CD4-positive, alpha-beta memory T cell (primary cell): Measurements from ENCODE around the gene BRK1. TPM values are rescaled to one million over a fixed set of nuclear protein-coding genes. Genes with fewer than 3 reads are reported as not detected.
A peak's percentile ranks its signal among the peaks of the same experiment; 100 is the strongest.
"Not testable (repeated sequence)": the region's sequence is repeated elsewhere in the genome, so short reads cannot be mapped to it uniquely, and the experiment has no call there.

Experiments
- CTCF ChIA-PET: fragments of 350-600 bp; sonication (Branson Sonifier 250); formaldehyde crosslinking; loops from one replicate; lab custom pipeline; 2021; ENCODE audit warnings: inconsistent platforms; ENCODE audit not compliant: partially characterized antibody; lab: Charles Lee
- POLR2A ChIA-PET: fragments of 350-600 bp; sonication (Branson Sonifier 250); formaldehyde crosslinking; loops from one replicate; lab custom pipeline; 2021; ENCODE audit not compliant: partially characterized antibody; lab: Charles Lee
- DNase-seq, 5 donors: peaks; one replicate each; pipeline versions ENCODE4 v3.0.0 to v3.0.0-alpha.2; 2020 to 2022; ENCODE audit warnings: mixed read lengths in 1 of 5
- H3K27ac ChIP-seq: one replicate; pipeline ENCODE4 v1.7.0; 2013; ENCODE audit warnings: low read depth, low read length
- H3K27me3 ChIP-seq: 2 replicates; pipeline ENCODE4 v1.7.0; 2013; ENCODE audit warnings: mild to moderate bottlenecking, low read length, moderate library complexity; ENCODE audit not compliant: insufficient read depth
- H3K36me3 ChIP-seq: 2 replicates; pipeline ENCODE4 v1.7.0; 2013; ENCODE audit warnings: mild to moderate bottlenecking, low read length, moderate library complexity; ENCODE audit not compliant: insufficient read depth
- H3K4me1 ChIP-seq: 2 replicates; pipeline ENCODE4 v1.7.0; 2013; ENCODE audit warnings: mild to moderate bottlenecking, low read length, moderate library complexity; ENCODE audit not compliant: insufficient read depth
- H3K4me3 ChIP-seq, 2 donors: one replicate each; pipeline ENCODE4 v1.7.0; 2013; ENCODE audit warnings: low read length in 2 of 2, mild to moderate bottlenecking in 1 of 2
- H3K9me3 ChIP-seq, 2 donors: one replicate each; pipeline ENCODE4 v1.7.0; 2013; ENCODE audit warnings: low read length in 2 of 2, control low read depth in 1 of 2; ENCODE audit not compliant: control insufficient read depth in 1 of 2
- H3K27ac Mint-ChIP-seq, 7 donors: one replicate each; pipeline ENCODE4 v1.8.0; 2020 to 2021; ENCODE audit warnings: mixed read lengths in 7 of 7, mild to moderate bottlenecking in 6 of 7, inconsistent platforms in 3 of 7, moderate library complexity in 3 of 7
- H3K27me3 Mint-ChIP-seq, 2 donors: one replicate each; pipeline ENCODE4 v1.8.0; 2020 to 2021; ENCODE audit warnings: mixed read lengths in 2 of 2
- H3K36me3 Mint-ChIP-seq, 2 donors: one replicate each; pipeline ENCODE4 v1.8.0; 2020 to 2021; ENCODE audit warnings: mixed read lengths in 2 of 2, inconsistent platforms in 1 of 2, mild to moderate bottlenecking in 1 of 2
- H3K4me1 Mint-ChIP-seq, 4 donors: one replicate each; pipeline ENCODE4 v1.8.0; 2020 to 2021; ENCODE audit warnings: mixed read lengths in 4 of 4, mild to moderate bottlenecking in 1 of 4
- H3K4me3 Mint-ChIP-seq, 8 donors: one replicate each; pipeline ENCODE4 v1.8.0; 2020 to 2021; ENCODE audit warnings: mixed read lengths in 8 of 8, mild to moderate bottlenecking in 7 of 8, moderate library complexity in 6 of 8, inconsistent platforms in 3 of 8
- H3K9me3 Mint-ChIP-seq, 8 donors: one replicate each; pipeline ENCODE4 v1.8.0; 2020 to 2021; ENCODE audit warnings: mixed read lengths in 8 of 8, mild to moderate bottlenecking in 5 of 8, inconsistent platforms in 3 of 8, moderate library complexity in 1 of 8
- intact Hi-C: fragments of 100-400 bp; cut with micrococcal nuclease; formaldehyde crosslinking; loops from one replicate; pipeline ENCODE4 v1.15.1; 2023
- polyA plus RNA-seq, 2 donors: library from polyadenylated mRNA; unstranded; fragments of 300-500 nt; fragmentation: Illumina TruSeq; gene quantifications; one replicate each; pipeline ENCODE4 v1.2.3, GENCODE V29; 2021
- total RNA-seq, 2 experiments: library from RNA; stranded (reverse); gene quantifications; one replicate each; pipeline ENCODE4 v1.2.3, GENCODE V29; 2021

BRK1 gene
- total and polyA plus RNA-seq, 4 experiments from 2014 or later, result 73.0 to 279 (median 145) TPM

- ChIA-PET CTCF (interaction anchor here (0.9 to 6.5 kb wide), 12 partner anchors 12 to 158 kb away, joined by 3 to 51 read pairs (median 4); no protein-coding TSS in a partner anchor), POLR2A (interaction anchor here (0.9 to 7.5 kb wide), 11 partner anchors 9 to 231 kb away, joined by 3 to 47 read pairs (median 5); partner anchors contain the start of genes TATDN2 and VHL)
- Mint-ChIP-seq H3K4me3 (peak overlapping the region; percentile 82 to 93 (median 85)), H3K36me3 (peaks cover 11 to 12% of the 10 kb centered on the region in 2 donors), H3K27ac (peak overlapping the region in 3 of 7 donors; percentile 22 to 89 (median 46)), H3K4me1 (peaks cover 12 to 32% (median 25%) of the 10 kb centered on the region in 4 donors)
- Histone ChIP-seq H3K4me3 (peak overlapping the region; percentile 23 to 74), H3K27ac (peak overlapping the region; percentile 74), H3K4me1 (peaks cover 16% of the 10 kb centered on the region)
- H3K27me3 ChIP-seq, H3K36me3 ChIP-seq, H3K27me3 Mint-ChIP-seq, H3K9me3 Mint-ChIP-seq, DNase-seq, H3K9me3 ChIP-seq: not testable (repeated sequence)
- intact Hi-C loops, result loop anchor here (1.0 to 2.0 kb wide), 5 partner anchors 21 to 123 kb away; no protein-coding TSS in a partner anchor
Observed at GRCh38 chr3:10164201-10164545, 48.7 kb downstream of the BRK1 start.

DNA sequence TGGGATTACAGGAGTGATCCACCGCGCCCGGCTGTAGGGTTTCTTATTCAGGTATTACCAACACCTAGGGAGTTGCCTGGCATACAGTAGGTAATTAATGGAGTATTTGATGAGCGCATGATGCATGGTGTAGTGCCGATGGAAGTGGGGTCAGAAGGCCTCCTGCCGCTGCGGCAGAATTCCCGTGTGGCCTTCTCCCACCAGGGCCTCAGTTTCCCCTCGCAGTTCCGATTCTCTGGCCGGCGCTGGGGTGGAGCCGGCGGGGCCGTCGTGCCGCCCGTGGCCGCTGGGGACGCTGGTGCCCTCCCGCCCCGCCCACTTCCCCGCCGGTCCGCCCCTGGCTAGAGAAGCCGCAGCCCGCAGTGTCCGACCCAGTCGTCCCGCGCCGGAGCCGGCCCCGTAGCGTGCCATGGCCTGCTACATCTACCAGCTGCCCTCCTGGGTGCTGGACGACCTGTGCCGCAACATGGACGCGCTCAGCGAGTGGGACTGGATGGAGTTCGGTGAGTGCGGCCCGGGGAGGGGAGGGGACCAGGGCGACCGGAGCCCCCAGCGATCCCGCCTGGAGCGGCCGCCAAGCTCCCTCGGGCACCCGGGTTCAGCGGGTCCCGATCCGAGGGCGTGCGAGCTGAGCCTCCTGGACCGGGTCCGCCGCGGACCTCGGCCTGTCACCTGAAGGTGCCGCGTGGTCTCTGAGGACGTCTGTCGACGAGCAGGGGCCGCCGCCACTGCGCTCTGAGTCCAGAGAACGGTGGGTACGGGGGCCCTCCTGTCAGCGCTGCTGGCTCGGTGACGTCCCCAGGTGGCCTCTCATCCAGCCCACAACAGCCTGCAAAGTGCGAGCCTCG lies 49.3 kb downstream of the BRK1 start, which contains the start of gene IRAK2:
IRAK2 (plus strand) TSS at position 374 of the 848 bp plus-strand sequence; CDS start at position 410, 36 bp downstream.
- intact Hi-C loops, result loop anchor here (1.0 to 2.0 kb wide), 5 partner anchors 22 to 122 kb away; no protein-coding TSS in a partner anchor
- DNase-seq, result peak; percentile 54 to 67 (median 59)
- Mint-ChIP-seq H3K4me1 (peaks cover 12 to 32% (median 25%) of the 10 kb centered on the region in 4 donors), H3K4me3 (peak within 1 kb of the TSS; percentile 87 to 96 (median 90)), H3K27me3 (no peaks in the 10 kb centered on the region), H3K27ac (peak within 1 kb of the TSS; percentile 29 to 93 (median 81)), H3K9me3 (peaks cover 0 to 11% (median 8%) of the 10 kb centered on the region in 8 donors), H3K36me3 (peaks cover 11 to 17% of the 10 kb centered on the region in 2 donors)
- ChIA-PET POLR2A (interaction anchor here (0.6 to 7.5 kb wide), 10 partner anchors 23 to 255 kb away, joined by 3 to 47 read pairs (median 5); partner anchors contain the start of genes TATDN2 and VHL), CTCF (interaction anchor here (0.6 to 6.5 kb wide), 18 partner anchors 10 to 98 kb away, joined by 3 to 51 read pairs (median 4); no protein-coding TSS in a partner anchor)
- H3K27me3 ChIP-seq, result no peaks in the 10 kb centered on the region
- no peaks in the 10 kb centered on the region for H3K36me3 ChIP-seq
- peaks cover 16% of the 10 kb centered on the region for H3K4me1 ChIP-seq
- H3K4me3 ChIP-seq, result peak within 1 kb of the TSS; percentile 23 to 74
- H3K9me3 ChIP-seq, result no peaks in the 10 kb centered on the region
- peak within 1 kb of the TSS; percentile 74 for H3K27ac ChIP-seq

DNA sequence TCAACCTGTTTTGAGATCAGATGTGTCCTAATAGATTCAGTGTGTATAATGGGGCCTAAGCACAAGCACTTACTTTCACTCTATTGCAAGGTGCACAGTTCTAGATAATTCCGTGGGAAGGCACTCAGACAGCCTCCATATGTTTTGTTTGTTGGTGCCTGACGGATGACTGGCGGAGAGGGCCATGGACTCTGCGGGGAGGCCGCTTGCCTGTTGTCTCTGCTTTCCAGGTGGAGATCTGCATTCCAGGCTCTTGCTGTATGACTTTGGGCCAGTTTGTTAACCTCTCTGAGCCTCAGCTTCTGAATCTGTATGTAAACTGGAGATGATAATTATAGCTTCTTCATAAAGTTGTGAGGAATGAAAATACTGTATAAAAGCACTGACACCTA lies 50.7 kb downstream of the BRK1 start:
- CTCF ChIA-PET, result interaction anchor here (0.6 to 6.5 kb wide), 11 partner anchors 11 to 96 kb away, joined by 3 to 51 read pairs (median 4); partner anchors contain the start of gene TATDN2
- Mint-ChIP-seq H3K36me3 (peaks cover 11 to 30% of the 10 kb centered on the region in 2 donors), H3K4me1 (peaks cover 12 to 39% (median 26%) of the 10 kb centered on the region in 4 donors), H3K9me3 (peaks cover 0 to 11% (median 9%) of the 10 kb centered on the region in 8 donors), H3K4me3 (peak overlapping the region; percentile 77 to 96 (median 83)), H3K27ac (peak overlapping the region in 6 of 7 donors; percentile 30 to 85 (median 64)), H3K27me3 (no peaks in the 10 kb centered on the region)
- intact Hi-C loops, result no loop called here
- no peak overlapping the region for H3K4me3 ChIP-seq
- H3K36me3 ChIP-seq, result no peaks in the 10 kb centered on the region
- POLR2A ChIA-PET, result interaction anchor here (1.1 to 7.5 kb wide), 7 partner anchors 24 to 322 kb away, joined by 3 to 47 read pairs (median 11); partner anchors contain the start of genes RPUSD3, TATDN2 and VHL
- H3K4me1 ChIP-seq, result peaks cover 16% of the 10 kb centered on the region
- no peaks in the 10 kb centered on the region for H3K27me3 ChIP-seq
- peak overlapping the region; percentile 15 for H3K27ac ChIP-seq
- no peak for DNase-seq
- no peaks in the 10 kb centered on the region for H3K9me3 ChIP-seq

DNA sequence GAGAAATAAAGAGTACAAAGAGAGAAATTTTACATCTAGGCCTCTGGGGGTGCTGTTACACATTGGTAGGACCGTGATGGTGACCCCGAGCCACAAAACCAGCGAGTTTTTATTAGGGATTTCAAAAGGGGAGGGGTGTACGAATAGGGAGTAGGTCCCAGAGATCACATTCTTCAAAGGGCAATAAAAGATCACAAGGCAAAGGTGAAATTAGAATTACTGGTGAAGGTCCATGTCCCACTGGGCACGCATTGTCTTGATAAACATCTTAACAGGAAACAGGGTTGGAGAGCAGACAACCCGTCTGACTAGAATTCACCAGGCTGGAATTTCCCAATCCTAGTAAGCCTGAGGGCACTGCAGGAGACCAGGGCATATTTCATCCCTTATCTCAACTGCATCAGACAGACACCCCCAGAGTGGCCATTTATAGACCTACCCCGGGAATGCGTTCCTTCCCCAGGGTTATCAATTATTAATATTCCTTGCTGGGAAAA lies 53.6 kb downstream of the BRK1 start:
- Histone ChIP-seq H3K27me3 (no peaks in the 10 kb centered on the region), H3K27ac (no peak overlapping the region), H3K9me3 (no peaks in the 10 kb centered on the region), H3K4me1 (peaks cover 11% of the 10 kb centered on the region), H3K4me3 (no peak overlapping the region), H3K36me3 (no peaks in the 10 kb centered on the region)
- CTCF ChIA-PET, result no interaction called here
- POLR2A ChIA-PET, result interaction anchor here (1.3 kb wide), 1 partner anchor 94 kb away, joined by 3 read pairs; no protein-coding TSS in a partner anchor
- intact Hi-C loops, result no loop called here
- Mint-ChIP-seq H3K27ac (peak overlapping the region in 2 of 7 donors; percentile 12 to 52), H3K9me3 (peaks cover 0 to 11% (median 9%) of the 10 kb centered on the region in 8 donors), H3K4me1 (peaks cover 14 to 46% (median 28%) of the 10 kb centered on the region in 4 donors), H3K4me3 (no peak overlapping the region), H3K27me3 (no peaks in the 10 kb centered on the region), H3K36me3 (peaks cover 11 to 31% of the 10 kb centered on the region in 2 donors)
- DNase-seq, result no peak

GRCh38 chr3:10170915-10171478 lies 55.5 kb downstream of the BRK1 start:
- peak overlapping the region in 1 of 7 donors; percentile 25 for H3K27ac Mint-ChIP-seq
- ChIA-PET POLR2A (interaction anchor here (1.5 kb wide), 1 partner anchor 50 kb away, joined by 4 read pairs; no protein-coding TSS in a partner anchor), CTCF (interaction anchor here (1.0 kb wide), 1 partner anchor 15 kb away, joined by 3 read pairs; no protein-coding TSS in a partner anchor)
- H3K4me3 ChIP-seq, result no peak overlapping the region
- no peaks in the 10 kb centered on the region for H3K27me3 ChIP-seq
- no peak for DNase-seq
- H3K27ac ChIP-seq, result no peak overlapping the region
- intact Hi-C loops, result no loop called here
- H3K9me3 ChIP-seq, result no peaks in the 10 kb centered on the region
- H3K4me1 Mint-ChIP-seq, result peaks cover 17 to 39% (median 28%) of the 10 kb centered on the region in 4 donors
- peaks cover 3% of the 10 kb centered on the region for H3K4me1 ChIP-seq
- H3K36me3 Mint-ChIP-seq, result peaks cover 11 to 31% of the 10 kb centered on the region in 2 donors
- no peaks in the 10 kb centered on the region for H3K27me3 Mint-ChIP-seq
- peak overlapping the region in 1 of 8 donors; percentile 71 for H3K4me3 Mint-ChIP-seq
- peaks cover 0 to 11% (median 9%) of the 10 kb centered on the region in 8 donors for H3K9me3 Mint-ChIP-seq
- no peaks in the 10 kb centered on the region for H3K36me3 ChIP-seq

- no peaks in the 10 kb centered on the region for H3K36me3 ChIP-seq
- intact Hi-C loops, result no loop called here
- no peak overlapping the region for H3K4me3 ChIP-seq
- peaks cover 8 to 27% of the 10 kb centered on the region in 2 donors for H3K36me3 Mint-ChIP-seq
- H3K27ac Mint-ChIP-seq, result peak overlapping the region in 5 of 7 donors; percentile 32 to 77 (median 55)
- ChIA-PET CTCF (interaction anchor here (0.7 to 1.6 kb wide), 3 partner anchors 13 to 20 kb away, joined by 3 to 5 read pairs (median 4); no protein-coding TSS in a partner anchor), POLR2A (interaction anchor here (0.7 to 1.9 kb wide), 3 partner anchors 10 to 26 kb away, joined by 3 to 8 read pairs (median 6); no protein-coding TSS in a partner anchor)
- no peaks in the 10 kb centered on the region for H3K9me3 ChIP-seq
- no peaks in the 10 kb centered on the region for H3K4me1 ChIP-seq
- DNase-seq, result no peak
- H3K27ac ChIP-seq, result no peak overlapping the region
- no peaks in the 10 kb centered on the region for H3K27me3 Mint-ChIP-seq
- H3K4me3 Mint-ChIP-seq, result no peak overlapping the region
- H3K4me1 Mint-ChIP-seq, result peaks cover 8 to 25% (median 16%) of the 10 kb centered on the region in 4 donors
- H3K9me3 Mint-ChIP-seq, result peaks cover 0 to 11% (median 9%) of the 10 kb centered on the region in 8 donors
- no peaks in the 10 kb centered on the region for H3K27me3 ChIP-seq
Observed at GRCh38 chr3:10173095-10173925, 57.8 kb downstream of the BRK1 start.
